ENCODE results near the gene OLFML2A.

- TF ChIP-seq, protein P1, sequence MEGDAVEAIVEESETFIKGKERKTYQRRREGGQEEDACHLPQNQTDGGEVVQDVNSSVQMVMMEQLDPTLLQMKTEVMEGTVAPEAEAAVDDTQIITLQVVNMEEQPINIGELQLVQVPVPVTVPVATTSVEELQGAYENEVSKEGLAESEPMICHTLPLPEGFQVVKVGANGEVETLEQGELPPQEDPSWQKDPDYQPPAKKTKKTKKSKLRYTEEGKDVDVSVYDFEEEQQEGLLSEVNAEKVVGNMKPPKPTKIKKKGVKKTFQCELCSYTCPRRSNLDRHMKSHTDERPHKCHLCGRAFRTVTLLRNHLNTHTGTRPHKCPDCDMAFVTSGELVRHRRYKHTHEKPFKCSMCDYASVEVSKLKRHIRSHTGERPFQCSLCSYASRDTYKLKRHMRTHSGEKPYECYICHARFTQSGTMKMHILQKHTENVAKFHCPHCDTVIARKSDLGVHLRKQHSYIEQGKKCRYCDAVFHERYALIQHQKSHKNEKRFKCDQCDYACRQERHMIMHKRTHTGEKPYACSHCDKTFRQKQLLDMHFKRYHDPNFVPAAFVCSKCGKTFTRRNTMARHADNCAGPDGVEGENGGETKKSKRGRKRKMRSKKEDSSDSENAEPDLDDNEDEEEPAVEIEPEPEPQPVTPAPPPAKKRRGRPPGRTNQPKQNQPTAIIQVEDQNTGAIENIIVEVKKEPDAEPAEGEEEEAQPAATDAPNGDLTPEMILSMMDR (IDR thresholded peaks at IDR 0.05; ENCODE audit: poor library complexity) = no peak
- TF ChIP-seq EZH2 (IDR thresholded peaks at IDR 0.05; ENCODE audit: borderline replicate concordance) (no peak), EZH2phosphoT487 (IDR thresholded peaks at IDR 0.05; ENCODE audit: low read depth, severe bottlenecking, unreplicated experiment) (no peak)
These were observed 22.5 kb downstream of the OLFML2A start for GRCh38 chr9:124799274-124800006.

All from hepatocyte (in vitro differentiated cells).